ENCODE results near the gene OTUD1. TPM values are rescaled to one million over a fixed set of nuclear protein-coding genes. Genes with fewer than 3 reads are reported as not detected.
A peak's percentile ranks its signal among the peaks of the same experiment; 100 is the strongest.

The OTUD1 gene
- total RNA-seq, 3 donors from 2014 or later = 11.6 to 15.7 (median 15.1) TPM

DNA sequence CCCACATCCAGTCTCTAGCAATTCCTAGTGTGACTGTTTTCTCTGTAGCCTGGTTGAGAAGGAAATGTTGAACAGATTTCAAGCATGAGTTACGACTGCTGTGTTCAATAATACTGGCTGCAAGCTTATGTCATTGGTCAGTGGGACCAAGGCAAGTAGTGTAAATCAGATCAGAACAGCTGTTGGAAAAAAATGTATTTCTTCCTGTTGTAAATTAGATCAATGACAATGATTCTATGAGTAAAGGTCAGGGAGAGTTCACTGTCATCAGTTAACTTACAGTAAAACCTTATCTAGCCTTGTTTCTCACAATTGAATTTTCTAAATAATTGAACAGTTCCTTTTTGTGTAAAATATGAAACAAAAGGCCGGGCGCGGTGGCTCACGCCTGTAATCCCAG lies 6.7 kb downstream of the OTUD1 start:
- DNase-seq (no peak), ATAC-seq (no peak)
- Histone ChIP-seq H3K9me3 (no peaks in the 10 kb centered on the region), H3K4me1 (ENCODE audit: low read depth) (peaks cover 18% of the 10 kb centered on the region), H3K36me3 (ENCODE audit: low read depth) (no peaks in the 10 kb centered on the region), H3K4me3 (no peak overlapping the region)
- intact Hi-C loops (cut with DNase I, micrococcal nuclease) = no loop called here
- TF ChIP-seq CTCF (IDR thresholded peaks at IDR 0.05) = no peak

- no peaks in the 10 kb centered on the region for H3K9me3 ChIP-seq
- H3K36me3 ChIP-seq (ENCODE audit: low read depth) = no peaks in the 10 kb centered on the region
- H3K4me1 ChIP-seq (ENCODE audit: low read depth) = no peaks in the 10 kb centered on the region
- DNase-seq (no peak), ATAC-seq (no peak)
- no peak overlapping the region for H3K4me3 ChIP-seq
- TF ChIP-seq CTCF (IDR thresholded peaks at IDR 0.05) = no peak
- intact Hi-C loops (cut with DNase I, micrococcal nuclease) = no loop called here
Measured at GRCh38 chr10:23448323-23448722, 9.4 kb downstream of the OTUD1 start.

DNA sequence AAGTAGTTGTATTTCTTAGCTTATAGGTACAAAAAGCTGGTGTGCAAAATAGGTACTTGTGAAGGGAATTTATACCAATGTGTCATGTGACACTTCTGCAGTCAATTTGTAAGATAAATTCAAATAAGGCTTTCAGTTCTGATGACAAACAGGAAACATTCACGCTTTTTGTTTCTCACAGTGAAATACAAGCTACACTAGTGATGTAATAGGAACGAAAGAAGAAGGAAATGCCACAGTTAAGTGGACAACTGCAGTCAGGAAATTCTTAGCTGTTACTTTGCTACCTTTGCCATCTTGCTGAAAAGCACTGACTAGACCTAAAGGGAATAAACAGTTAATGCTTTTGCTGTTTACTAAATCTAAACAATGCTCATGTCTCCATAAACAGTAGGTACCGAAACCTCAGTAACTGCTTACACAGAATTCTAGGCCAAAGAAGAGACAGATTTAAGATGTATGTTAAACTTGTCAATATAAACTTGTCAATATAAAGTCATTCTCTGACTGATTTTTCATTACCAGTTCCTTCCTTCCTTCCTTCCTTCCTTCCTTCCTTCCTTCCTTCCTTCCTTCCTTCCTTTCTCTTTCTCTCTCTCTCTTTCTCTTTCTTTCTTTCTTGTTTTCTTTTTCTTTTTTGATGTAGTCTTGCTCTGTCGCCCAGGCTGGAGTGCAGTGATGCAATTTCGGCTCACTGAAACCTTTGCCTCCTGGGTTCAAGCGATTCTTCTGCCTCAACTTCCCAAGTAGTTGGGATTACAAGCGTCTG lies 10.1 kb downstream of the OTUD1 start:
- intact Hi-C loops (cut with DNase I, micrococcal nuclease) = no loop called here
- H3K9me3 ChIP-seq = no peaks in the 10 kb centered on the region
- H3K36me3 ChIP-seq (ENCODE audit: low read depth) = no peaks in the 10 kb centered on the region
- no peak for TF ChIP-seq CTCF (IDR thresholded peaks at IDR 0.05)
- ATAC-seq (peak; percentile 72), DNase-seq (no peak)
- no peaks in the 10 kb centered on the region for H3K4me1 ChIP-seq (ENCODE audit: low read depth)
- no peak overlapping the region for H3K4me3 ChIP-seq

- TF ChIP-seq CTCF (IDR thresholded peaks at IDR 0.05) = no peak
- H3K36me3 ChIP-seq (ENCODE audit: low read depth) = no peaks in the 10 kb centered on the region
- DNase-seq (no peak), ATAC-seq (no peak)
- intact Hi-C loops (cut with DNase I, micrococcal nuclease) = no loop called here
- H3K4me1 ChIP-seq (ENCODE audit: low read depth) = no peaks in the 10 kb centered on the region
- no peak overlapping the region for H3K4me3 ChIP-seq
- no peaks in the 10 kb centered on the region for H3K9me3 ChIP-seq
Measured at GRCh38 chr10:23452033-23452655, 13.3 kb downstream of the OTUD1 start.

GRCh38 chr10:23453465-23453864 lies 14.6 kb downstream of the OTUD1 start:
- no peak for TF ChIP-seq CTCF (IDR thresholded peaks at IDR 0.05)
- H3K36me3 ChIP-seq (ENCODE audit: low read depth) = no peaks in the 10 kb centered on the region
- no peaks in the 10 kb centered on the region for H3K4me1 ChIP-seq (ENCODE audit: low read depth)
- H3K9me3 ChIP-seq = no peaks in the 10 kb centered on the region
- intact Hi-C loops (cut with DNase I, micrococcal nuclease) = no loop called here
- ATAC-seq (no peak), DNase-seq (no peak)
- no peak overlapping the region for H3K4me3 ChIP-seq

All from mucosa of descending colon (tissue), 3 donors.